DOHH2 (cell line): ENCODE data around the gene GRM5.
"Not testable (repeated sequence)": the region's sequence is repeated elsewhere in the genome, so short reads cannot be mapped to it uniquely, and the experiment has no call there.

Experiments
- H3F3A ChIP-seq: fragments of 200-600 bp; sonication (generic), shearing (Covaris generic); 2 replicates; pipeline ENCODE4 v1.6.0; 2016; ENCODE audit warnings: antibody characterized with exemption, mild to moderate bottlenecking; ENCODE audit not compliant: control insufficient read depth, insufficient read depth
- H3K27ac ChIP-seq: fragments of 200-600 bp; sonication (generic); 2 replicates; pipeline ENCODE4 v1.5.1; 2014; ENCODE audit warnings: low read depth, mild to moderate bottlenecking, low read length, moderate library complexity
- H3K27me3 ChIP-seq: fragments of 200-600 bp; sonication (generic); 2 replicates; pipeline ENCODE4 v1.6.1; 2014; ENCODE audit warnings: mild to moderate bottlenecking, low read length, mixed read lengths; ENCODE audit not compliant: control insufficient read depth
- H3K36me3 ChIP-seq: fragments of 200-600 bp; sonication (generic); 2 replicates; pipeline ENCODE4 v1.6.1; 2014; ENCODE audit warnings: mild to moderate bottlenecking, low read length, moderate library complexity, mixed read lengths; ENCODE audit not compliant: control insufficient read depth
- H3K4me1 ChIP-seq: fragments of 200-600 bp; sonication (generic); 2 replicates; pipeline ENCODE4 v1.6.1; 2014; ENCODE audit warnings: mild to moderate bottlenecking, low read length, mixed read lengths; ENCODE audit not compliant: control insufficient read depth
- H3K4me2 ChIP-seq: fragments of 200-600 bp; sonication (generic); 2 replicates; pipeline ENCODE4 v1.6.0; 2014; ENCODE audit warnings: mild to moderate bottlenecking, low read length, moderate library complexity
- H3K4me3 ChIP-seq: fragments of 200-600 bp; sonication (generic); 2 replicates; pipeline ENCODE4 v1.5.1; 2014; ENCODE audit warnings: mild to moderate bottlenecking, low read length, mixed read lengths
- H3K79me2 ChIP-seq: fragments of 200-600 bp; sonication (generic); 2 replicates; pipeline ENCODE4 v1.6.1; 2014; ENCODE audit warnings: mild to moderate bottlenecking, low read length, mixed read lengths; ENCODE audit not compliant: control insufficient read depth
- H3K9me2 ChIP-seq: fragments of 200-600 bp; sonication (generic); replicated peaks from 2 replicates; pipeline ENCODE4 v1.6.1; 2014; ENCODE audit warnings: mild to moderate bottlenecking, low read length, mixed read lengths; ENCODE audit not compliant: control insufficient read depth
- H3K9me3 ChIP-seq: fragments of 200-600 bp; sonication (generic); 2 replicates; pipeline ENCODE4 v1.6.1; 2014; ENCODE audit warnings: antibody characterized with exemption, low read length, mixed read lengths; ENCODE audit not compliant: control insufficient read depth, insufficient read depth
- H4K20me1 ChIP-seq: fragments of 200-600 bp; sonication (generic); 2 replicates; pipeline ENCODE4 v1.6.0; 2014; ENCODE audit warnings: low read depth, mild to moderate bottlenecking, antibody characterized with exemption, low read length, moderate library complexity; ENCODE audit not compliant: control insufficient read depth, insufficient read depth
- EZH2phosphoT487 ChIP-seq: fragments of 200-600 bp; sonication (generic); IDR thresholded peaks from 2 replicates; pipeline ENCODE4 v1.6.1; 2017; ENCODE audit warnings: borderline replicate concordance, mild to moderate bottlenecking, antibody characterized with exemption, low read length, moderate library complexity, mixed read lengths
- TF ChIP-seq, protein P1 (sequence below): fragments of 200-600 bp; sonication (generic); IDR thresholded peaks from one replicate; pipeline ENCODE4 v1.5.1; 2014; ENCODE audit warnings: antibody characterized with exemption, mild to moderate bottlenecking, low read depth, low read length; ENCODE audit not compliant: poor library complexity, severe bottlenecking

The GRM5 gene

DNA sequence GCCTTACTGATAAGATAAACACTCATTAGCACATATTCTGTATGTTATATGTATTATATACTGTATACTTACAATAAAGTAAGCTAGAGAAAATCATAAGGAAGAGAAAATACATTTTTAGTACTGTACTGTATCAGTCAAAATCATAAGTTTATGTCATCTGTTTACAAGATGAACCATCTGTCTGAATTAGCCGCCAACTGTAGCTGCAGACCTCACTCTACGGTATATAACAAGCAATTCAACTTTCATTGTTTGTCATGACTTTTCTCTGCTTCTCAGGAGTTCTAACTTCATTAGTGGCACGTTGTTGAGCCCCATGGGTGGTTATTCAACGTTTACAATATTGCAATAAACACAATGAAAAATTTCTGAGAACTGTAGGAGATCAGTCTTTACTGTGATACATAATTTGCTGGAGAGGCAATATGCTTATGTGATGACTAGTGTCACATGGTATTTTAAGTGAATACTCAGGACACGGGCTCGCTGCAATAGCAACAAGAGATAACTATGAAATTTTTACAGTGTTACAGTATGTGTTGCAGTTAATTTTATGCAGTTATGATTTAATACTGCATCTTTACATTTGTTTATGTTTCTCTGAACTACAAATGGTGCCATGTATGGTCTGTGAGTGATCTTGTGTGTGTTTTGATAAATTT, 596.1 kb downstream of the GRM5 start:
- H3K27me3 ChIP-seq = no peaks in the 10 kb centered on the region
- H3K36me3 ChIP-seq = no peaks in the 10 kb centered on the region
- no peaks in the 10 kb centered on the region for H3K79me2 ChIP-seq
- H3K9me3 ChIP-seq = no peaks in the 10 kb centered on the region
- H3K9me2 ChIP-seq = no peaks in the 10 kb centered on the region
- H3K4me1 ChIP-seq = no peaks in the 10 kb centered on the region
- H3K4me2 ChIP-seq = no peak overlapping the region
- H4K20me1 ChIP-seq = no peaks in the 10 kb centered on the region
- H3K27ac ChIP-seq = no peak overlapping the region
- no peaks in the 10 kb centered on the region for H3F3A ChIP-seq
- H3K4me3 ChIP-seq = no peak overlapping the region
- no peak for TF ChIP-seq EZH2phosphoT487
- TF ChIP-seq, protein P1, sequence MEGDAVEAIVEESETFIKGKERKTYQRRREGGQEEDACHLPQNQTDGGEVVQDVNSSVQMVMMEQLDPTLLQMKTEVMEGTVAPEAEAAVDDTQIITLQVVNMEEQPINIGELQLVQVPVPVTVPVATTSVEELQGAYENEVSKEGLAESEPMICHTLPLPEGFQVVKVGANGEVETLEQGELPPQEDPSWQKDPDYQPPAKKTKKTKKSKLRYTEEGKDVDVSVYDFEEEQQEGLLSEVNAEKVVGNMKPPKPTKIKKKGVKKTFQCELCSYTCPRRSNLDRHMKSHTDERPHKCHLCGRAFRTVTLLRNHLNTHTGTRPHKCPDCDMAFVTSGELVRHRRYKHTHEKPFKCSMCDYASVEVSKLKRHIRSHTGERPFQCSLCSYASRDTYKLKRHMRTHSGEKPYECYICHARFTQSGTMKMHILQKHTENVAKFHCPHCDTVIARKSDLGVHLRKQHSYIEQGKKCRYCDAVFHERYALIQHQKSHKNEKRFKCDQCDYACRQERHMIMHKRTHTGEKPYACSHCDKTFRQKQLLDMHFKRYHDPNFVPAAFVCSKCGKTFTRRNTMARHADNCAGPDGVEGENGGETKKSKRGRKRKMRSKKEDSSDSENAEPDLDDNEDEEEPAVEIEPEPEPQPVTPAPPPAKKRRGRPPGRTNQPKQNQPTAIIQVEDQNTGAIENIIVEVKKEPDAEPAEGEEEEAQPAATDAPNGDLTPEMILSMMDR = no peak

DNA sequence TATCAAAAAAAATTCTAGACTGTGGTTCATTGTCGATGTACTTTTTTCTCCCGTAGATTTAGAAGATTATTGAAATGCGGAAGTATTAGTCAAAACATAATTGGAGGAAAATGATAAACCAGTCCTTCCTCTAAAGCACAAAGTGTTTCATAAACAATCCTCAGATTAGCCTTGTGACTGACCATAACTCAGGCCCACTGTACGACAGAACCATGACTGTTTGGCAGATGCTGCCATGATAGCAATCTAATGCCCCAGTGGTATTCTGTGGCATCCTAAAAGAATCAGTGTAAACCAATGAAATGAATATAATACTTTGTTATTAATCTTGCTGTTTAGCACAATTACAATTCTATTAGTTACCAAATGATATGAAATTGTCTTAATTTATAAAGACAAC, 601.3 kb downstream of the GRM5 start:
- Histone ChIP-seq H4K20me1 (no peaks in the 10 kb centered on the region), H3K9me3 (no peaks in the 10 kb centered on the region), H3F3A (no peaks in the 10 kb centered on the region), H3K9me2 (no peaks in the 10 kb centered on the region), H3K27ac (no peak overlapping the region), H3K4me1 (no peaks in the 10 kb centered on the region), H3K4me2 (no peak overlapping the region), H3K27me3 (no peaks in the 10 kb centered on the region), H3K4me3 (no peak overlapping the region), H3K36me3 (no peaks in the 10 kb centered on the region), H3K79me2 (no peaks in the 10 kb centered on the region)
- TF ChIP-seq EZH2phosphoT487 = no peak
- TF ChIP-seq, protein P1 = no peak

DNA sequence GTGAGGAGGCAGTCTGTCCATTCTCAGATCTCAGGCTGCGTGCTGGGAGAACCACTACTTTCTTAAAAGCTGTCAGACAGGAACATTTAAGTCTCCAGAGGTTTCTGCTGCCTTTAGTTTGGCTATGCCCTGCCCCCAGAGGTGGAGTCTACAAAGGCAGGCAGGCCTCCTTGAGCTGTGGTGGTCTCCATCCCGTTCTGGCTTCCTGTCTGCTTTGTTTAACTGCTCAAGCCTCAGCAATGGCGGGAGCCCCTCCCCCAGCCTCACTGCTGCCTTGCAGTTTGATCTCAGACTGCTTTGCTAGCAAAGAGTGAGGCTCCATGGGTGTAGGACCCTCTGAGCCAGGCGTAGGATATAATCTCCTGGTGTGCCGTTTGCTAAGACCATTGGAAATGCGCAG, 602.5 kb downstream of the GRM5 start:
- H3K27me3 ChIP-seq, H3K4me3 ChIP-seq, H3K9me2 ChIP-seq, H3K4me2 ChIP-seq, H3K27ac ChIP-seq, H4K20me1 ChIP-seq, H3K79me2 ChIP-seq, H3K36me3 ChIP-seq, H3F3A ChIP-seq, H3K9me3 ChIP-seq, H3K4me1 ChIP-seq: not testable (repeated sequence)

DNA sequence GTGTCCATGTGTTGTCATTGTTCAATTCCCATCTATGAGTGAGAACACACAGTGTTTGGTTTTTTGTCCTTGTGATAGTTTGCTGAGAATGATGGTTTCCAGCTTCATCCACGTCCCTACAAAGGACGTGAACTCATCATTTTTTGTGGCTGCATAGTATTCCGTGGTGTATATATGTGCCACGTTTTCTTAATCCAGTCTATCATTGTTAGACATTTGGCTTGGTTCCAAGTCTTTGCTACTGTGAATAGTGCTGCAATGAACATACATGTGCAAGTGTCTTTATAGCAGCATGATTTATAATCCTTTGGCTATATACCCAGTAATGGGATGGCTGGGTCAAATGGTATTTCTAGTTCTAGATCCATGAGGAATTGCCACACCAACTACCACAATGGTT, 607.7 kb downstream of the GRM5 start:
- H3K4me3 ChIP-seq, H3K36me3 ChIP-seq, H3K4me1 ChIP-seq, H3F3A ChIP-seq, H3K9me3 ChIP-seq, H3K9me2 ChIP-seq, H3K27ac ChIP-seq, H3K79me2 ChIP-seq, H3K27me3 ChIP-seq, H3K4me2 ChIP-seq, H4K20me1 ChIP-seq: not testable (repeated sequence)
